Measurements from ENCODE around the gene GRK3. TPM values are rescaled to one million over a fixed set of nuclear protein-coding genes. Genes with fewer than 3 reads are reported as not detected.

The GRK3 gene
- total RNA-seq, 1 experiment from 2014 or later, result 14.6 TPM

GRCh38 chr22:25643232-25644000, 78.9 kb downstream of the GRK3 start:
- BruUV-seq (replicated peaks), result no TSS peak
- H3K27me3 ChIP-seq (ENCODE audit: insufficient read depth, low read length), result no peaks in the 10 kb centered on the region
- ATAC-seq (no peak), DNase-seq (ENCODE audit: low read depth, low spot score) (no peak)
- CTCF ChIA-PET, result no interaction called here
- no peak overlapping the region for H2AFZ ChIP-seq (ENCODE audit: low read depth, low read length, poor library complexity, severe bottlenecking)
- intact Hi-C loops (cut with micrococcal nuclease), result no loop called here
- POLR2A ChIA-PET, result no interaction called here
- no peaks in the 10 kb centered on the region for H3K9me2 ChIP-seq (ENCODE audit: insufficient read depth)
- TF ChIP-seq SIN3A (IDR thresholded peaks at IDR 0.05; ENCODE audit: low read depth) (no peak), SP1 (IDR thresholded peaks at IDR 0.05; ENCODE audit: low read depth) (no peak), EZH2 (IDR thresholded peaks at IDR 0.05) (no peak), ELF1 (IDR thresholded peaks at IDR 0.05; ENCODE audit: borderline replicate concordance, low read depth) (no peak), YY1 (IDR thresholded peaks at IDR 0.05; ENCODE audit: extremely low read depth, insufficient replicate concordance, low read depth, low read length) (no peak), CEBPB (IDR thresholded peaks at IDR 0.05; ENCODE audit: low read depth) (no peak), FOSL1 (IDR thresholded peaks at IDR 0.05; ENCODE audit: low read depth) (no peak), POLR2AphosphoS5 (IDR thresholded peaks at IDR 0.05; ENCODE audit: low read depth, low read length) (no peak), TCF7L2 (IDR thresholded peaks at IDR 0.05; ENCODE audit: borderline replicate concordance, extremely low read depth, insufficient read depth, insufficient read length) (no peak), REST (IDR thresholded peaks at IDR 0.05; ENCODE audit: low read depth) (no peak), ZFX (IDR thresholded peaks at IDR 0.05) (no peak), EZH2phosphoT487 (IDR thresholded peaks at IDR 0.05; ENCODE audit: borderline replicate concordance) (no peak), POLR2A (IDR thresholded peaks at IDR 0.05; ENCODE audit: borderline replicate concordance, extremely low read depth, insufficient read depth, insufficient read length) (no peak), EGR1 (IDR thresholded peaks at IDR 0.05; ENCODE audit: low read depth) (no peak), CBX3 (IDR thresholded peaks at IDR 0.05; ENCODE audit: low read depth) (no peak), SRF (IDR thresholded peaks at IDR 0.05; ENCODE audit: low read depth) (no peak), ZNF274 (IDR thresholded peaks at IDR 0.05; ENCODE audit: low read depth, low read length) (no peak), MAX (IDR thresholded peaks at IDR 0.05) (no peak)
- H3K9me3 ChIP-seq (ENCODE audit: control insufficient read depth in 1 of 2, insufficient read depth in 1 of 2, low read depth in 1 of 2, low read length in 2 of 2), result no peaks in the 10 kb centered on the region
- H3K4me1 ChIP-seq (ENCODE audit: control insufficient read depth in 1 of 2, insufficient read depth in 2 of 2, low read length in 2 of 2), result peaks cover 3 to 13% of the 10 kb centered on the region in 2 experiments; a peak in 1 of 4 replicates
- RAD21 ChIA-PET (ENCODE audit: low non-redundant PET in 1 of 2, low total read pairs in 2 of 2, uncharacterized antibody in 2 of 2, unreplicated experiment in 2 of 2), result no interaction called here
- no peaks in the 10 kb centered on the region for H3K36me3 ChIP-seq (ENCODE audit: control insufficient read depth in 1 of 2, insufficient read depth in 2 of 2, low read length in 2 of 2)
- no peak overlapping the region for H3K4me3 ChIP-seq (replicated peaks in 1 of 2; ENCODE audit: low read depth in 1 of 2, low read length in 2 of 2)
- H4K20me1 ChIP-seq (ENCODE audit: insufficient read depth), result no peaks in the 10 kb centered on the region
- H3K27ac ChIP-seq (ENCODE audit: low read depth, low read length), result no peak overlapping the region
- no peaks in the 10 kb centered on the region for H3K79me2 ChIP-seq (ENCODE audit: insufficient read depth, low read length)
- H3K9ac ChIP-seq (ENCODE audit: low read length), result no peak overlapping the region
- no peak overlapping the region for H3K4me2 ChIP-seq (ENCODE audit: low read length)
